RWPE2 (cell line): ENCODE results near the gene SLC6A3.

Experiments
- ATAC-seq: fragments of 200-7000 bp; cut with Tn5 transposase; 3 replicates; pipeline ENCODE4 v1.9.1; 2021; ENCODE audit warnings: low read depth
- DNase-seq: peaks from one replicate; pipeline ENCODE4 v3.0.0-alpha.2; 2020; ENCODE audit warnings: low spot score
- H3K27ac ChIP-seq: fragments of 450-650 bp; 2 replicates; pipeline ENCODE4 v1.5.1; 2017; ENCODE audit warnings: mild to moderate bottlenecking; ENCODE audit not compliant: poor library complexity, severe bottlenecking
- H3K27me3 ChIP-seq: fragments of 250-450 bp; sonication (Bioruptor Pico); 2 replicates; pipeline ENCODE4 v1.5.1; 2021; ENCODE audit warnings: mild to moderate bottlenecking, moderate library complexity; ENCODE audit not compliant: insufficient read depth, poor library complexity, severe bottlenecking
- H3K36me3 ChIP-seq: fragments of 250-450 bp; sonication (Bioruptor Pico); 2 replicates; pipeline ENCODE4 v1.5.1; 2020; ENCODE audit warnings: low read depth, mild to moderate bottlenecking, moderate library complexity
- H3K4me1 ChIP-seq: fragments of 250-450 bp; sonication (Bioruptor Pico); 2 replicates; pipeline ENCODE4 v1.5.1; 2021; ENCODE audit warnings: mild to moderate bottlenecking, moderate library complexity; ENCODE audit not compliant: insufficient read depth, poor library complexity, severe bottlenecking
- H3K4me3 ChIP-seq: fragments of 250-450 bp; sonication (Bioruptor Pico); 2 replicates; pipeline ENCODE4 v1.5.1; 2021; ENCODE audit warnings: mild to moderate bottlenecking, moderate library complexity; ENCODE audit not compliant: severe bottlenecking
- H3K9me3 ChIP-seq: fragments of 250-450 bp; sonication (Bioruptor Pico); 2 replicates; pipeline ENCODE4 v1.5.1; 2021; ENCODE audit warnings: mild to moderate bottlenecking, moderate library complexity; ENCODE audit not compliant: severe bottlenecking
- CTCF ChIP-seq: fragments of 450-650 bp; IDR thresholded peaks from one replicate; pipeline ENCODE4 v1.5.1; 2017; ENCODE audit warnings: mild to moderate bottlenecking, moderate library complexity; ENCODE audit not compliant: poor library complexity, severe bottlenecking

The SLC6A3 gene

GRCh38 chr5:1430121-1430795 is 15.0 kb downstream of the SLC6A3 start:
- Histone ChIP-seq H3K27me3 (no peaks in the 10 kb centered on the region), H3K4me1 (no peaks in the 10 kb centered on the region), H3K27ac (no peak overlapping the region), H3K4me3 (no peak overlapping the region), H3K36me3 (no peaks in the 10 kb centered on the region), H3K9me3 (peaks cover 9% of the 10 kb centered on the region)
- no peak for ATAC-seq
- TF ChIP-seq CTCF: no peak
- peak; percentile 58 for DNase-seq

- no peak overlapping the region for H3K27ac ChIP-seq
- no peak for ATAC-seq
- no peaks in the 10 kb centered on the region for H3K27me3 ChIP-seq
- no peaks in the 10 kb centered on the region for H3K36me3 ChIP-seq
- TF ChIP-seq CTCF: no peak
- DNase-seq: peak; percentile 57
- no peak overlapping the region for H3K4me3 ChIP-seq
- no peaks in the 10 kb centered on the region for H3K4me1 ChIP-seq
- H3K9me3 ChIP-seq: peaks cover 9% of the 10 kb centered on the region
Measured at GRCh38 chr5:1429496-1429895, 15.7 kb downstream of the SLC6A3 start.

DNA sequence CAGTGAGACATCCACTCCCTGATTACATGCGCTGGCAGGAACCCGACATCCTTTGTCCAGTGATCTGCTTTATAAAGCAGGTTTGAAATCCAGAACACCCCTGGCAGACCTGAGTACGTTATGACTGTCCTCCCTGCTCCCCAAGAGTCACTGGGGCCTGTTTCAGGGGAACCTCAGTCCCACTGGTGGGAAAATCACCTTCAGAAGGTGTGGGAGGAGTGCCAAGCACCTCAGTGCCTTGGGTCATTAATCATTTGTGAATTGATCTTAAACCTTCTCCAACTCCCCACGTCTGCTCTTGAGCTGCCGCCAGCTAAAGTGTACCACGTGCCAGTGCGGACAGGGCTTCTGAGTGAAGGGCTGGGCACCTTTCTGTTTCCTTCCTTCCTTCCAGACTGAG is 16.2 kb downstream of the SLC6A3 start:
- no peaks in the 10 kb centered on the region for H3K36me3 ChIP-seq
- H3K4me3 ChIP-seq: no peak overlapping the region
- no peaks in the 10 kb centered on the region for H3K4me1 ChIP-seq
- TF ChIP-seq CTCF: no peak
- no peaks in the 10 kb centered on the region for H3K27me3 ChIP-seq
- ATAC-seq: no peak
- H3K27ac ChIP-seq: no peak overlapping the region
- H3K9me3 ChIP-seq: peaks cover 9% of the 10 kb centered on the region
- peak; percentile 29 for DNase-seq

DNA sequence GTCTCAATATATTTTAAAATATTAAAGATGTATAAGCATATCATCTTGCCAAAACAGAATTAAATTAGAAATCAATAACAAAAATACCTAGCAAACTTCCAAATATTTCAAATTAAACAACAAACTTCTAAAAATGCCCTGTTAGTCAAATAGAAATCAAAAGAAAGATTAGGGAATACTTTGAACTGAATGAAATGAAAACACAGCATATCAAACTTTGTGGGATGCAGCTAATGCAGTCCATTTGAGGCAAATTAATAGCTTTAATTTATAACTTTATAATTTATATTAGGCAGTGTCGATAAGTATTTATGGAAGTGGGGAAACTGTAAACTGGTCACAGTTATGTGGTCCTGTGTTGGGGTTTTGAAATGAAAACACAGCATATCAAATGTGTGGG is 17.1 kb downstream of the SLC6A3 start:
- DNase-seq (no peak), ATAC-seq (no peak)
- peaks cover 9% of the 10 kb centered on the region for H3K9me3 ChIP-seq
- no peaks in the 10 kb centered on the region for H3K27me3 ChIP-seq
- H3K27ac ChIP-seq: no peak overlapping the region
- no peak overlapping the region for H3K4me3 ChIP-seq
- TF ChIP-seq CTCF: no peak
- no peaks in the 10 kb centered on the region for H3K4me1 ChIP-seq
- no peaks in the 10 kb centered on the region for H3K36me3 ChIP-seq

- no peaks in the 10 kb centered on the region for H3K4me1 ChIP-seq
- H3K4me3 ChIP-seq: no peak overlapping the region
- ATAC-seq (no peak), DNase-seq (no peak)
- no peak overlapping the region for H3K27ac ChIP-seq
- H3K9me3 ChIP-seq: peaks cover 9% of the 10 kb centered on the region
- H3K27me3 ChIP-seq: no peaks in the 10 kb centered on the region
- no peaks in the 10 kb centered on the region for H3K36me3 ChIP-seq
- TF ChIP-seq CTCF: no peak
Measured at GRCh38 chr5:1424716-1425115, 20.5 kb downstream of the SLC6A3 start.
